Activated CD4-positive, alpha-beta T cell treated with anti-CD3 and anti-CD28 coated beads, Interleukin-2, amount 50 U/mL, for 16 hours (primary cell): ENCODE data around the gene COX14.
"Not testable (repeated sequence)": the region's sequence is repeated elsewhere in the genome, so short reads cannot be mapped to it uniquely, and the experiment has no call there.

Experiments used
- DNase-seq: peaks from one replicate; pipeline ENCODE4 v3.0.0-alpha.2; 2020

COX14 gene

DNA sequence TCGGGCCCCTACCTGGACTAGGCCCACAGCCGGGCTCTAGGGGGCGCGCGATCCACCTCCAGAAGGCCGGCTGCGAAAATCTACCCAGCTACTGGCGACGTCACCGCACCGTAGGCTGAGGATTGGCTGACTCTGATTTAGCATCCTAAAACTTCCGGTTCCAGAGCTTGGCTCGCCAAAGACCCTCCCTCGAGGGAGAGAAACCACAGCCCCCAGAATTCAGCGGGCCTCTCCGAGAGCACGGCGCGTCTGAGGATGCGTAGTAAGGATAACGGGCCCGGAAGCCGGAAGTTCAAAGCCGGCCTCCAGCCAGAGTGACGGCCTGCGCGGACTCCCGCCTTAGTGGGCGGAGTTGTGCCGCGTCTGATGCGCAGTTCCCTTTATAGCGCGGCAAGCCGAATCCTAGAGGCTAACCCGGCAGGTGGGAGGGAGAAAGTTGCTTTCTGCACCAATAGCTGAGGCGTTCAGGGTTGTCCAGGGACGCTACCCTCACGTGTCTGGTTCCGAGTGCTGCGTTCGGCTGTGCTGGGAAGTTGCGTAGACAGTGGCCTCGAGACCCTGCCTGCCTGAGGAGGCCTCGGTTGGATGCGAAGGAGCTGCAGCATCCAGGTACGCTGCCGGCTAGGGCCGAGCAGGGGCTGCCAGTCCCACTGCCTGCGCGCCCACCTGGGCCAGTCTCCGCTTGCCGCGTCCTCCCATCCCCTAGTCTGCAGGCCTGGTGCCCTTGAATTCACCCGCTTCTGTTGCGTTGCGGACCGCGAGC lies at the start of gene COX14:
TSS of gene COX14 (plus strand) at position 544 of the 763 bp plus-strand sequence. CDS start 7,808 bp downstream, outside the sequence.
- peak; percentile 100 for DNase-seq

DNA sequence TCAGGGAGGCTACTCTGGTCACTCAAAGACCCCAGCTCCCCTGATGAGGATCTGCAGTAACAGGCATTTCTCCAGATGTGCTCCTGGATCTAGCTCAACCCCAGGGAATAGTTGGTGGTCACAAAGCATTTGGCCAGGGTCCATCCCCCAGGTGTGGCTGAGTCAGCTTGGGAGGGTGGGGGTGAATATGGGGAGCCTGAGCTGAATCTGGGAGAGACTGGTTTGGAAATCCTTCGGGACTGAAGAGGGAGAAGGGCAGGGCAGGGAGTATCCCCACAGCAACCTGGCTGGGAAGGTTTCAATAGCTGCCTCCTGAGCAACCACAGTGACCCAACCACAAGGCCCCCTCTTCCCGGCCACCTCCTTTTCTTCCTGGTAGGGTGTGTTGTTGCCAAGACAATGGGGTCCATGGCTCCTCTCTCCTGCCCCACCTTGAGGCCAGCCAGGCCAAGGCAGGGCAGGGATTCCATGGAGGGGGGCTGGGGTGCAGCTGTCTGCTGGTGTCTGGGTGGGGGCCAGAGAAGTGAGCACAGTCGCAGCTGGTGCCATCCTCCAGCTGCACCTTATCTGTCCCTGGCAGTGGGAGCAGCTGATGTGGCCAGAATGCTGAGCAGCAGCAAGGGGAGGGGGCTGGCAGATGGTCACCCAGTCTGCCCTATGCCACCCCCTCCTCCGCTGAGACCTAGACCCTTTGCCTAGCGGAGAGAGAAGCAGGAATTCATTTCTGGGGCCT lies 49.1 kb upstream of the COX14 start:
- no peak for DNase-seq

DNA sequence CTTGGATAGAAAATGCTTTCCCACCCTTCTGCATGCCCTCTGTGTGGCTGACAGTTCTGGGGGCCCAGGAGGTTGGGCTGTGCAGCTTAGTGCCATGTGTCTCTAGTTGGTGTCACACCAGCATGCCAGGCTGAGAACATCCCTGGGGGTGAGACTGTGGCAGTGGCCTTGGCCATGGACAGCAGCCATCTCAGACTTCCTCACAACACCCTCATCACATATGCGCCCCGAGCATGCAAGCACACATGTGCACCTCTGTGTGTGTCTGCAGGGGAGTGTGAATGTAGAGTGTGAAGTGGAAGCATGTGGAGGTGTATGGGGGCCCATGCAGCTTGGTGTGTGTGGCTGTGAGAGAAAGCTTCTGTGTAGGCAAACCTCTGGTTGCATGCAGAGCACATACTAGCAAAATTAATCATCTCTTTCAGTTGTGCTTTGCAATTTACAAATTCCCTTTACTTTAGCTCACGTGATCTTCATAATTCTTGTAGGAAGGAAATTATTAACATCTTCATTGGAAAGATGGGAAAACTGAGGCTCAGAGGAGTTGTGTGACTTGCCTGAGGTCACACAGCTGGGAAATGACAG lies 46.2 kb upstream of the COX14 start:
- DNase-seq, result no peak

DNA sequence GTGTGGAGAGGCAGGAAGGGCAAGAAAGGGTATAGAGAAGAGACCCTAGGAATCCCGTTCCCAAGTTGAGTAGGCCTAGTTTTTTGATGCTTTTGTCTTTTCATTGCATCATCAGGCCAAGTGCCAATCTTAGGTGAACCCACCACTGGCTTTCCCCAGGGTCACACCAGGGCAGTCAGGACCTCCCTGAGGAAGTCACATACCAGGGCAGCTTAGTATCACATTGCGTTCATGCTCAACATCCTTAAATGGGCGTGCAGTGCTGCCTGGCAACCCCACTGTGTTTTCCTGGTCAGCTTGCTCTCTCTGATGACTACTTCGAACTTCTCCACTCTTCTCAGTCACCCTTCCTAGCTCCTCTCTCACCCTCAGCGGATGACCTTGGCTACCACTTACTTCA lies 45.6 kb upstream of the COX14 start:
- no peak for DNase-seq

DNA sequence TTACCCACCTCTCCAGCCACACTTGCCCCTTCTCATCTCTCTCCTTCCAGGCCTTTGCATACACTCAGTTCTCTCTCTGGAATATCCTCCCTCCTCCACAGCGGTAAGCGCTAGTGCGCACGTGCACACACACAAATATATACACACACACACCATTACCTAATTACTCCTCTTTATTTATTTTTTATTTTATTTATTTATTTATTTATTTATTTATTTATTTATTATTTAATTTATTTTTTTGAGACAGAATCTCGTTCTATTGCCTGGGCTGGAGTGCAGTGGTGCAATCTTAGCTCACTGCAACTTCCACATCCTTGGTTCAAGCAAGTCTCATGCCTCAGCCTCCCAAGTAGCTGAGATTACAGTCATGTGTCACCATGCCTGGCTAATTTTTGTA lies 43.0 kb upstream of the COX14 start:
- no peak for DNase-seq

DNA sequence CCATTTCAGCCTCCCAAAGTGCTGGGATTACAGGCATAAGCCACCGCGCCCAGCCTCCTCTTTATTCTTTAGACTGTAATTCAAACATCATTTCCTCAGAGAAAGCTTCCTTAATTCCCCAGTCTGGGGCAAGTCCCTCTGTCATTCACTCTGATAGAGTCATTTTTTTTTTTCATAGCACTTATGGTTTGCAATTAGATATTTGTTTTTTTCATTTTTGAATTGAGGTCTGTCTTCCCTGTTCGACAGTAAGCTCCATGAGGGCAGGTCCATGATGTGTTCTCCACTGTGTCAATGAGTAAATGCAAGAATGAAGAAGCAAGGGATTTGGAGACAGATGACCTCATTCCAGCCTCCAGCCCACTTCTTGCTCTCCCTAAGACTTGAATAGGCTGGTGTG lies 42.5 kb upstream of the COX14 start:
- DNase-seq, result no peak

DNA sequence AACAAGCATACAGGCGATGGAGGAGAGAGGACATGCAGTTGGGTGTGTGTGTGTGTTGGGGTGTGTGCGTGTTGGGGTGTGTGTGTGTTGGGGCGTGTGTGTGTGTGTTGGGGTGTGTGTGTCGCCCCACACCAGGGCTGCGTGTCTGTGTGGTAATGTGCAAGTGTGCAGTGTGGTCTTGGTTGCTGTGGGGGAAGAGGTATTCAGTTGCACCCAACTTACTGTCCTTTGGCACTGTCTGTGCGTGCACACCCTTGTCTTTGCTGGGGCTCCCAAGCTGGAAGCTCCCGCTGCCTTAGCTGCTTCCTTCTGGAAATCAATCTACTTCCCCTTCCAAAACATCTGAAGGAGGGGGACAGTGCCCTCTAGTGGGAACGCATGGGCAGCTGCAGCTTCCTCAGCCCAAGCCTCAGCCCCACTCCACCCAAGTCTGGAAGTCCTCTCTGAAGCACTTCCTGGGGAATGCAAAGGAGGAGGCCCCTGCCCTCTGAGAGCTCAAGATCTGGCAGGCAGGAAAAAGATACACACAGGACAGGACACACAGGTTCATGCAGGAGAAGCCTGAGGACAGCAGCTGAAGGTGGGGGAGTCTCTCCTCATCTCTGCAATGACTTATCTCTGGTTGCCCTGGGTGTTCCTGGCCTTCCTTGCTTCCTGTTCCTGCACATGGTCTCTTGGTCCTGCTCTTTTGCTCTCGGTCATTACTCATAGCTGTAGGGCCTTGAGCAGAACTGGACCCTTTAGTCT lies 41.5 kb upstream of the COX14 start:
- DNase-seq, result peak; percentile 67

DNA sequence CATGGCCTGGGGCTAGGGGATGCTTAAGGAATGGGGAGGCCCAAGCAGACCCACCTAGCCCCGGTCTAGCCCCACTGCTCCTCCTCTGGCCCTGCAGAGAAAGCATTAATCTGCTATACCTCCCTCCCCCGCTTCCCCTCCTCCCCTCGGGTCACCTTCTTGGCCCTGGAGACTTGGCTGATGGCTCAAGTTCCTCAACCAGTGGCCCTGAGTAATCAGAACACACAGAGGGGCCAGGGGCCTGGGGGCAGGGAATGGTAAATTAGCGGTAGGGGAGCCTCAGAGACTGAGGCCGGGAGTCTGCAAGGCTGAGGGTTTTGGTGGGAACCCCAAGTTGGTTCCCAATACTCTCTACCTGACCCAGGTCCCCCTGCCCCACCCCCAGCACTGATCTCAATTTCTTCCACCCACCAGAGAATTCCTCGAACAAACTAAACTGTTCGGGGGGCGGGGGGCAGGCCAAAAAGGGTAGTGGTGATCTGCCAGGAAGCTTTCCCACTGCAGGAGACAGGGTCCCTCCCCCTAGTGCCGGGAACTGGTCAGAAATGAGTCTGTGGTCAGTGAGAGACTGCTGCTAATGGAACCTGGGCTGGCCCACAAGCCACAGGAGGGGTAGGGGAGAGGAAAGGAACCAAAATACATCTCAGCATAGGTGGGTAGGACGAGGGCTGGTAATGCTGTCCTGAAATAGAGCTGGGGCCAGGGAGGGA lies 39.7 kb upstream of the COX14 start:
- no peak for DNase-seq

DNA sequence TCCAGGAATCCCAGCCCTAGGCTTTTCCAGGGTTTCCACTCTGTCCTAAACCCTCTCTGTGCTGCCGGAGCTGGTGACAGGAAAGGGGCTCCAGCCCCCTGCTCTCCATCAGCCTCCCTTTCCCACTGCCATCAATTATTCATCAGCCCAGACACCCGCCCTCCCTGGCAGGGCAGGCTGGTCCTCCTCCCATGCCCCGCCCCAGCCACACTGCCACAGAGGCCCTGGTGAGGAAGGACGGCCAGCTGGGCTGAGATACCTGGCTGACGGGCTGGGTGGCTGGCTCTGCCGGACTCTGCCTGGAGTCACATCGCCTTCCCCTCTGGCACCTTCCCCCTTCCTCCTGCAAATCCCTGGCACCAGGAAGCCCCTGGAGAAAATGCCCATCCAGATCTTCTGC lies 38.8 kb upstream of the COX14 start:
- no peak for DNase-seq

DNA sequence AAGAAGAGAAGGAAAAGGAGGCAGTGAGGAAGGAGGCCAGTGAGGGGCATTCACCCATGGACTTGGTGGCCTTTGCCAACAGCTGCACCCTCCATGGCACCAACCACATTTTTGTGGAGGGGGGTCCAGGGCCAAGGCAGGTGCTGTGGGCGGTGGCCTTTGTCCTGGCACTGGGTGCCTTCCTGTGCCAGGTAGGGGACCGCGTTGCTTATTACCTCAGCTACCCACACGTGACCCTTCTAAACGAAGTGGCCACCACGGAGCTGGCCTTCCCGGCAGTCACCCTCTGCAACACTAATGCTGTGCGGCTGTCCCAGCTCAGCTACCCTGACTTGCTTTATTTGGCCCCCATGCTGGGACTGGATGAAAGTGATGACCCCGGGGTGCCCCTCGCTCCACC lies 38.3 kb upstream of the COX14 start:
- no peak for DNase-seq

DNA sequence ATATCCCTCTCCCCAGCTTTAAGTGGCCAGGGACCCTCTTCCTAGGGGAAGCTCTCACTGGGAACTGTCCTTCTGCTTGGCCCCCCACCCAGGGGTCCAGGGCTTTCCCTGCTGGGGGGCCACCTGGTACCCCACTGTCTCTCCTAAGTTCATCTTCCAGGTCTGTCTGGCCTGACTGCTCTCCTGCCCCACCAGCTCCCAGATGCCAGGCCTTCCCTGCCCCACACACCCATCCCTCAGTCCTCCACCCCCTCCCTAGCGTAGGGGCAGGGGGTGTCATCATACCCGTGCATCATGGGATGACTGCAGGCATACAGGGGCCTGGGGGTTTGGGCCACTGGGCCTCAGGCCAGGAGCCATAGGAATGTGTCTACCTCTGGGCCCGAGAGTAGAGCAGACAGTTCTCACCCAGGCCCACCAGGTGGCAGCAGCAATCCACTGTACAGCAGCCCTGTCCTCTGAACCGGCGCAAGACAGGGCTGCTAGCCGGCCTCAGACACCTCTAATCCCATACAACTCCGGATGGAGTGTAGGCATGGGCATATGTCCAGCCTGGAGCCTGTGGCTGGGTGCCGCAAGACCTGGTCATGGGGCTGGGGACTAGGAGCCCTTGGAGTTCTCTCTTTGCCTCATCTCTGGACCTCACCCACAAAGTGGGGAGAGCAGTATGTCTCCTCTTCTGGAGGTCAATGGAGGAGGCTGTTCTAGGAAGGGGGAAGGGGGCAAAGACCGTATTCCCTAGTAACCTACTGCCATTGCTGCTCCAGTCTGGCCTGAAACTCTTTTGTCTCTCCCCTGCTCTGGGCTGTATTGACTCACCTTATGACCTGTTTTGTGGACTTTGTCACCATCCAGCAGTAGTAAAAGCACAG lies 36.9 kb upstream of the COX14 start:
- peak; percentile 83 for DNase-seq

DNA sequence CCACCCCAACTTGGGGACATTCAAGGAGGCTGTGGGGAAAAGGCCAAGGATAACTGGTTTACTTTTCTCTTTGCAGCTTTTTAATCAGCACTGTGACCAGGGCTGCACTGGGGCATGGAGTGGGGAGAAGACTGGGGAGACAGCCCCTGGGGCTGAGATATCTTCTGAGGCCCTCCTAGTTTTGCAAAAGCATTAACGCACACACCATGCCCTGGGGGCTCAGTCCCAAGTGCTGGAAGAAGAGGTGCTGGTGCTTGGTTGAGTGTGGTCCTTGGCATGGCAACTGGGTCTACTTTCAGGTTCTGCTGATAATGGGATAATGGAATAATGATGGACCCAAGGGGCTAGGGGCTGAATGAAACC lies 36.2 kb upstream of the COX14 start:
- DNase-seq, result no peak

DNA sequence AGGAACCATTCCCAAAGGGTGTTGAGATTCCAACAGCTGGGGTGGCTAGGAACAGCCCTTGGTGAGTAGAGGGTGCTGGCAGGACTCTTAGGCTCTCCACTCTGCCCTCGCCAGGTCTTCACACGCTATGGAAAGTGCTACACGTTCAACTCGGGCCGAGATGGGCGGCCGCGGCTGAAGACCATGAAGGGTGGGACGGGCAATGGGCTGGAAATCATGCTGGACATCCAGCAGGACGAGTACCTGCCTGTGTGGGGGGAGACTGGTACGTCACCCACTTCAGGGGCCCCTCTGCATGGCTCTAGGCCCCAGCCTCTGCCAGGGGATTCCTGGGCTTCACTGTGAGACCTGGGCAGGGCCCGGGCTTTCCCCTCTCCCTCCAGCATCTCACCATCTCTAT lies 34.9 kb upstream of the COX14 start:
- no peak for DNase-seq

DNA sequence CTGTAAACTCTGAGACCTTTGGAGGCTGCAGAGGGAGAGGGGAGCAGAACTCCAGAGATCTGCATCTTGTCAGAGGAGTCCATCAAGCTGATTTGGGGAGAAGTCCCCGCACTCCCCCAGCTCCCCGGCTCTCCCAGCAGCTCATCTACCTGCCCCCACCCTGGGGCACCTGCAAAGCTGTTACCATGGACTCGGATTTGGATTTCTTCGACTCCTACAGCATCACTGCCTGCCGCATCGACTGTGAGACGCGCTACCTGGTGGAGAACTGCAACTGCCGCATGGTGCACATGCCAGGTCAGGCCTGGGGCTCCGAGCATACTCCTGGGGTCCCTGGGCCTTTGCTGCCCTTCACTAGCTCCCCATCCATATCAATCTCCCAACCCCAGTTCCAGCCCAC lies 33.8 kb upstream of the COX14 start:
- no peak for DNase-seq

DNA sequence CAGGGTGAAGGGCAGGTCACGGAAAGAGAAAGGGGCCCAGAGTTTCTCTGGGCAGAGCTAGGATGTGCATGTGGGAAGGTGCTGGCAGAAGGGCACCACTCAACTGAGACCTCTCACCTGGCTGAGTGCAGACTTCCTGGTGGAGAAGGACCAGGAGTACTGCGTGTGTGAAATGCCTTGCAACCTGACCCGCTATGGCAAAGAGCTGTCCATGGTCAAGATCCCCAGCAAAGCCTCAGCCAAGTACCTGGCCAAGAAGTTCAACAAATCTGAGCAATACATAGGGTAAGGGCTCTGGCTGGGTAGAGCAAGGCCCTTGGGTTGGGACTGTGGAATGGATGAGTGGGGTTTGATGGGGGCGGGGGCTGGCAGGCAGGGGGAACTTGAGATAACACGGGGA lies 32.3 kb upstream of the COX14 start:
- no peak for DNase-seq

DNA sequence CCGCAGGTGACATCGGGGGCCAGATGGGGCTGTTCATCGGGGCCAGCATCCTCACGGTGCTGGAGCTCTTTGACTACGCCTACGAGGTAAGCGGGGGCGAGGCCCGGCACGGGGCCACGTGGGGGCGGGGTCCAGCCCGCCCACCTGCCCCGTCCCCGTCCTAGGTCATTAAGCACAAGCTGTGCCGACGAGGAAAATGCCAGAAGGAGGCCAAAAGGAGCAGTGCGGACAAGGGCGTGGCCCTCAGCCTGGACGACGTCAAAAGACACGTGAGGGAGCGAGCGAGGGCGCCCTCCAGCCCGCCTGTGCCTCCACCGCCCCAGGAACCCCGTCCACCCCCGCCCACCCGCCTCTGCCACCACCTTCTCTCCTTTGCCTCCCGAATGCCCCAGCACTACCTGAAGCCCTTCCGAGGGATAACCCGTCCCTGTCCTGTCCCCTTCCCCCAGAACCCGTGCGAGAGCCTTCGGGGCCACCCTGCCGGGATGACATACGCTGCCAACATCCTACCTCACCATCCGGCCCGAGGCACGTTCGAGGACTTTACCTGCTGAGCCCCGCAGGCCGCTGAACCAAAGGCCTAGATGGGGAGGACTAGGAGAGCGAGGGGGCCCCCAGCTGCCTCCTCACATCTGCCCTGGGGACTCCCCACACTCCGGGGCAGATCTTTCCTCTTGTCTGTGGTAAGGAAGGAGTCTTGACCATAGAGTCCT lies 30.8 kb upstream of the COX14 start:
- no peak for DNase-seq

DNA sequence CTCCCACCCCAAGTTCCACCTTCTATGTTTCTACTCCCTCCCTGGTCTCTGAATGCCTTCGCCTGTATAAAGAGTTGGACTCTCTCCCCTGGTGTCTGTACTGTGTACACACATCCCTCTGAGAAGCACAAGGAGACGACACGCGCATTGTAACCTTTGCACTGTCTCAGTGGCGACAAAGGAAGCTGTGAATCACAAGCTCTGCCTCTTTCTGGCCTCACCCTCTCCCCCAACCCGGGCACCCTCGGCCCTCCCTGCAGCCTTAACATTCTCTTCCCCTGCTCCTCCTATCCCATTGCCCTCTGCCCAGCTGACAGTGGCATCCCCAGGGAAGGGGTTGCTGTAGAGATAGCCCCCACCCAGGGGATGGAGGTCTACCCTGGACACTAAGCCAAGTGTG lies 29.4 kb upstream of the COX14 start:
- DNase-seq, result no peak

DNA sequence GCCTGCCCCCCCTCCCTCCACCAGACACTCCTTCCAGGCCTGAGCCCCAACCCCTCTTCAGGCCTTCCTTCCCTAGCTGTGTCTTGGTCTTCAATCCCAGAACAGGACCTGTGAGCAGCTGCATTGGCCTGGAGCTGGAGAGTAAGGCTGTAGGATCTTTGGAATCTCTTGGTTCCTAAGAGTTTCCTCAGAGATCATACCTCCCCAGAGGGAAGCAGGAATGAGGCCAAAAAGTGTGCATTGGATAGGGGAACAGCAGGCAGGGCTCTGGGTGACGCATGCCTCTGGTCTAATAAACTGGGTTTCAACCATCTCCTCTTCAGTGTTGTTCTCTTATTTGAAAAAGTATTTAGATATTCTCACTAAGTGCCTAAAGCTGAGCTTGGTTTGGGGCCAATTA lies 28.7 kb upstream of the COX14 start:
- no peak for DNase-seq

DNA sequence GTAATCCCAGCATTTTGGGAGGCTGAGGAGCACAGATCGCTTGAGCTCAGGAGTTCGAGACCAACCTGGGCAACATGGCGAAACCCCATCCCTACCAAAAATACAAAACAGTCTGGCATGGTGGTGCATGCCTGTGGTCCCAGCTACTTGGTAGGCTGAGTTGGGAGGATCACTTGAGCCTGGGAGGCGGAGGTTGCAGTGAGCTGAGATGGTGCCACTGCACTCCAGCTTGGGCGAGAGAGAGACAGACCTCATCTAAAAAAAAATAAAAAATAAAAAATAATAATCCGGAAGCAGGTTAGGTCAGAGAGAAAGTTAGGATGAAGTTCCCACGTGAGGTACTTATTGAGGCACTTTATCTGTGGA lies 27.6 kb upstream of the COX14 start:
- not testable (repeated sequence) for DNase-seq

DNA sequence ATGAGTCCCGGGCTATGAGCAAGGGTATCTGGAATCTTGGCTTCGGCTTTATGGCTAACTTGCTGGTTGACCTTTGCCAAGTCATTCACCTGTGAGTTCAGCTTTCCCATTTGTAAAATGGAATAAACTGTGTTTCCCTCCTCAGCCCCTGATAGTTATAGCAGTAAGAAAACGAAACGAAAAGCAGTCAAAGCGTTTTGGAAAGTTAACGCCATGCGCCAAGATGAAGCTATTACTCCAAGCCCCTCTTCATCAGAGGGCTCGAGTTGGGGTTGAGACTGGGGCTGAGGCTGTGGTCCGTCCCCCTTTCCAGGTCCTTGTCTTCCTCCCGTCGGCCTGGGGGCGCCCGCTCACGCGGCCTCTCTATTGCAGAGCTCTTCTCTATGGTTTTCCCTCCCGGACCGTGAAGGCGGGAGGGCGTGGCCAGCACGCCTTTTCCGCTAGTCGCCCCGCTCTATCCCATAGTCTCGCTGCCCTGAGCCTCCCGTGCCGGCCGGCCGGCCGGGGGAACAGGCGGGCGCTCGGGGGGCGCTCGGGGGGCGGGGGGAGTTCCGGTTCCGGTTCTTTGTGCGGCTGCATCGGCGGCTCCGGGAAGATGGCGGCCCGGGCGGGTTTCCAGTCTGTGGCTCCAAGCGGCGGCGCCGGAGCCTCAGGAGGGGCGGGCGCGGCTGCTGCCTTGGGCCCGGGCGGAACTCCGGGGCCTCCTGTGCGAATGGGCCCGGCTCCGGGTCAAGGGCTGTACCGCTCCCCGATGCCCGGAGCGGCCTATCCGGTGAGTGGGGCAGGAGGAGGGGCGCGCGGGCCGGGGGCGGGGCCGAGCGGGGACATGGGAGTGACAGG lies 27.0 kb upstream of the COX14 start, which contains the start of gene SMARCD1:
TSS of gene SMARCD1 (plus strand) at position 568 of the 840 bp plus-strand sequence. CDS start at position 596, 28 bp downstream.
- peak; percentile 92 for DNase-seq
